GM18867 (cell line): ENCODE data around the gene ANKHD1.

Experiments used
- ATAC-seq: cut with Tn5 transposase; IDR thresholded peaks from one replicate; pipeline ENCODE4 v1.9.1; 2021; ENCODE audit warnings: mild to moderate bottlenecking, moderate library complexity; ENCODE audit not compliant: unreplicated experiment

ANKHD1 gene

DNA sequence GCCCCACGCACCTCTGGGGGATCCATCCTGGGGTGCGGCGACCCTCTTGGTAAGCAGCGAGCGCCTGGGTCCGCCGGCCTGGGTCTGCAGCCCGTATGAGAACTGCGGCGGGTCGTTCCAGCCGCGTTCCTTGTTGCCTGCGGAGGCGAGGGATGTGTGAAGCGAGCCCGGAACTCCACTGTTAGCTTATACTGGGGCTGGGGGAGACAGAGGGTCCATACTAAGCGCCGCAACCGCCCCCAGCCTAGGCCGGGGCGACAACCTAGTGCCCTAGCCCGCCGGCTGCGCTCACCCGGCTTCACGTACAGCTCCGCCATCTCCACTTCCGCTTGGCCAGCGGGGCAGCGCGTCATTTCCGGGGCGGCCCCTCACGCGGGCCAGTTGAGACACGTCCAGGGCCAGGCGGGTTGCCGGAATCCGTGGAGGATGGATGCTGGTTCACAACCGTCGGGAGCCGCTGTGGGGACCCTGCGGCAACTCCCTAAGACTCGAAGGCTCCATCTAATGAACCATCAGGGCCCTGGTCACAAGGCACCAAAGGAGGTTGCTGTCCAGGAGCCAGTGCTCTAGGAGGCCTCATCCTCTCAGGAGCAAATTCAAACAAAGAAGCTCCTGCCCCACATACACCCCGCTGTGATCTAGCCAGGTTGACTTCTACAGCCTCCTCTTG, 155.6 kb downstream of the ANKHD1 start, which contains the start of gene SRA1:
SRA1 (minus strand) TSS at position 338 of the 670 bp plus-strand sequence; CDS start at position 317, 21 bp downstream.
- ATAC-seq, result peak; percentile 92

DNA sequence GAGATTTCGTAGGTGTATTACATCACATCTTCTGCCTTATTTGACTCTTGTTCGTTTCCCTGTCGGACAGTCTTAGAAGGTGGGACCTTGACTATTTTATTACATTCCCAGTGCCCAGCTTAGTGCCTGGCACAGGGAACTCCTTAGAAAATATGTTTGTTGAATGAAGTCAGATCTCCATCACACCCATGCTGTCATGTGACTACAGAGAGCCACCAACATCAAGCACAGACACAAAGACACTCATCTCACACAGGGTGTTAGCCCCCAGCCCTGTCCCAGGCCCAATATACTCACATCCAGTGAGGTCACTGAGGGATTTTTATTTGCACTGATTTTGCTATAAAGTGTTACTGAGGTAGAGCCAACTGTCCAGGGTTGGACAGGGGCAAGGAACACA, 156.3 kb downstream of the ANKHD1 start:
- no peak for ATAC-seq

DNA sequence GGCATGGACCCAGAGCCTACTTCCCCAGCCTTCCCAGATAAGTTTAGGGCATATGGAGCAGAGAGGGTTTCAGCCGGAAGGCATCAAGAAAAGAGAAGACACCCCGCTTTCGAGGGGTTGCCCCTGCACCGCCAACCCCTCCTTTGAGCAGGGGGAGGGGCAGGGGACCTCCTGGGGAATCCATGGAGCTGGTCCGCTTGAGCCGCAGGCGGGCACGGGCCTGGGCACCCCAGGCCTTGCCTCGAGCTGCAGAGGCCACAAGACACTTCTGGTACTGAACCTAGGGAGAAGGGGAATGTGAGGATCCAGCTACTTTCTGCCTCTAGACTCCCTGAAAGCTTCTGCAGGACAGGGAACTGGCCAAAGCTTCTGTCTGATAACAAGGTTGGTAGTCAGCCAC, 156.9 kb downstream of the ANKHD1 start:
- no peak for ATAC-seq

DNA sequence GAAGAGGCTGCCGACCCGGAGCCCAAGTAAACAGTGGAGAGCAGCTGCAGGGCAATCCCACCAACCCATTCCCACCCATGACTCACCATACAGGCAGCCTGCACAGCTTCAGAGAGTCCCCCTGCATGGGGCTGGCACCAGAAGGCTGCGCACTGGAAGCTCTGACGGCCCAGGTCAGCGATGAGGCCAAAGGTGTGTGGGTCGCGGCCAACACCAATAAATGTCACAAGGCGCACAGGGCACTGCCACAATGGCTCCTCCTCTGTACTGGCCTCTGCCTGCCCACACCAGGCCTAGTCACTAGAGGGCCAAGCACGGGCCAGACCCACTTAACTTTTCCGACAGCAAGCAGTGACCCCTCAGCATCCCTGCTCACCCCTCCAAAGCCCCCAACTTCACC, 158.6 kb downstream of the ANKHD1 start:
- no peak for ATAC-seq

GRCh38 chr5:140561753-140562523, 160.3 kb downstream of the ANKHD1 start:
- no peak for ATAC-seq

- no peak for ATAC-seq
These were observed 162.0 kb downstream of the ANKHD1 start for GRCh38 chr5:140563596-140563995.

GRCh38 chr5:140564196-140565023, 162.8 kb downstream of the ANKHD1 start, which contains the start of the genes APBB3 and SLC35A4:
TSS of gene APBB3 (minus strand) at chr5:140564598. CDS start at chr5:140564245, 353 bp downstream.
TSS of gene SLC35A4 (plus strand) at chr5:140564828. CDS start at chr5:140567170, 2,342 bp downstream.
- ATAC-seq, result peak; percentile 85

DNA sequence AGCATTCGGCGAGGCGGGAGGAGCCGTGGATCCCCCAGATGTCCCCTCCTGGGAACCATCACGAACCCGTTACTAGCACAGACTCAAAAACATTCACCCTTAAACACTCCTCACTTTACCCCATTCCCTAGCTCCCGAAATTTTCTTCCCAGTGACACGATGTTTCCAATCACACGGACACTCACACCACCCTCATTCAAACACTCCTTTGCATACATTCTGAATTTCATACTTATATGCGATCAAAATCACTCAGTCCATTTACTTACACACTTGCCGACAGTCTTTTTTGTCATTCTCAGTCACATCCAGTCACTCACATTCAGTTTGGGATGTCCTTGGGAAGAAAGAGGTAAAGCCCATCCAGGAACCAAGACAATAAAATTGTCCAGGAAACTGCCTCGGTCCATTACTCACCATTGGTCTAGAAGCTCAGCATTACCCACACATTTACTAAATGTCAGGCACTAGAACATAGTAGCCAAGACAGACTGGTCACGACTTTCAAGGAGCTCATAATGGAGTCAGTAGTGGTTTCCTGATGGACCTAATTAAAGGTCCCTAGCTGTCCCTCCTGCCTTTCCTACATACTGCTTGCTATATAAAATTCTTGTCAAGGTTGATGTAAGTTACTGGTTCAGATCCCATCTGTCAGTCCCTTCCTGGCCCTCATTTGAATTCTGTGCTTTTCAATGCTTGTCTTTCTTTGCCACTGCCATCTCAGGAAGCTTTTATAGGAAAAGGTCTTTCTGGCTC, 163.6 kb downstream of the ANKHD1 start:
- no peak for ATAC-seq

DNA sequence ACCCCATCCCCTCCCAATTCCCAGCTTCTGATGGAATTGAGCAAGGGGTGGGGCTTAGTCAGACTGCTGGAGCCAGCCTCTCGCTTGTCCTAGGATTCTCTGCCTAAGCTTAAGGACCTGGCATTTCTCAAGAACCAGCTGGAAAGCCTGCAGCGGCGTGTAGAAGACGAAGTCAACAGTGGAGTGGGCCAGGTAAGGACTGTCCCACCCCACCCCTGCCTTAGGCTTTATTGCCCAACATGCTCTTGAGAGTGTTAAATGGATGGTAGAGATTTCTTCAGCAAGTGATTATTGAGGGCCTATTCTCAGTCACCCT, 164.1 kb downstream of the ANKHD1 start:
- no peak for ATAC-seq

DNA sequence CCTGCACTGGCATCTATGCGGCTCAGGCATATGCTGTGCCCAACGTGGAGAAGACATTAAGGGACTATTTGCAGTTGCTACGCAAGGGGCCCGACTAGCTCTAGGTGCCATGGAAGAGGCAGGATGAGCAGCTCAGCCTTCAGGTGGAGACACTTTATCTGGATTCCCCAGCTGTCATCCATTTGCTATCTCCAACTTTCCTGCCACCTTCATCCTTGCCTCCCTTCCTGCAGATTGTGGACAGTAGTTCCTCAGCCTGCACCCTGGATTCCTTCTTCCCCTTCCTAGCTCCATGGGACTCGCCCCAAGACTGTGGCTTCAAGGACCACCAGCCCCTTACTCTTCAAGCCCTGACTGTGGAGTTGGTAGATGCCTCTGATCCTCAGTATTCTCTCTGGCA, 165.0 kb downstream of the ANKHD1 start:
- ATAC-seq, result no peak

GRCh38 chr5:140567136-140567818, 165.6 kb downstream of the ANKHD1 start:
- ATAC-seq, result no peak

GRCh38 chr5:140567871-140568270, 166.2 kb downstream of the ANKHD1 start:
- no peak for ATAC-seq

DNA sequence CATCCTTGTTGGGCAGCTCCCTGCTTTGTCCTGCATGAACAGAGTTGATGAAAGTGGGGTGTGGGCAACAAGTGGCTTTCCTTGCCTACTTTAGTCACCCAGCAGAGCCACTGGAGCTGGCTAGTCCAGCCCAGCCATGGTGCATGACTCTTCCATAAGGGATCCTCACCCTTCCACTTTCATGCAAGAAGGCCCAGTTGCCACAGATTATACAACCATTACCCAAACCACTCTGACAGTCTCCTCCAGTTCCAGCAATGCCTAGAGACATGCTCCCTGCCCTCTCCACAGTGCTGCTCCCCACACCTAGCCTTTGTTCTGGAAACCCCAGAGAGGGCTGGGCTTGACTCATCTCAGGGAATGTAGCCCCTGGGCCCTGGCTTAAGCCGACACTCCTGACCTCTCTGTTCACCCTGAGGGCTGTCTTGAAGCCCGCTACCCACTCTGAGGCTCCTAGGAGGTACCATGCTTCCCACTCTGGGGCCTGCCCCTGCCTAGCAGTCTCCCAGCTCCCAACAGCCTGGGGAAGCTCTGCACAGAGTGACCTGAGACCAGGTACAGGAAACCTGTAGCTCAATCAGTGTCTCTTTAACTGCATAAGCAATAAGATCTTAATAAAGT, 166.9 kb downstream of the ANKHD1 start:
- ATAC-seq, result no peak

- ATAC-seq, result no peak
These were observed 167.6 kb downstream of the ANKHD1 start for GRCh38 chr5:140569197-140569596.

GRCh38 chr5:140570058-140570457, 168.4 kb downstream of the ANKHD1 start:
- ATAC-seq, result no peak

DNA sequence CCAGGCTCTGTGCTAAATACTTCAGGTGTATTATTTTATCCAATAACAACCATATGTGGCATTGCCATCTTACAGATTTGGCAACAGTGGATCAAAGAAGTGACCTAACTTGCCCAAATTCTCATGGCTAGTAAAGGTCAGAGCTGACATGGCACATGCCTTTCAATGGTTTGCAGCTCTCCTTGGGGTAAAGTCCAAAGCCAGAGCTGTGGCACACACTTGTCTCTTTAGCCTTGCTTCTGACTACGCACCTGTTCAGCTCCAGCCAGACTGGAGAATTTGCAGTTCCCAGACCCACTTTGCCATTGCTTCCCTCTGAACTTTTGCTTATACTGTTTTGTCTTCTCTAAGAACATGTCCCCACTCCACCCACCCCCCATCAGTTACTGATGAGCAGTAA, 168.9 kb downstream of the ANKHD1 start:
- no peak for ATAC-seq

DNA sequence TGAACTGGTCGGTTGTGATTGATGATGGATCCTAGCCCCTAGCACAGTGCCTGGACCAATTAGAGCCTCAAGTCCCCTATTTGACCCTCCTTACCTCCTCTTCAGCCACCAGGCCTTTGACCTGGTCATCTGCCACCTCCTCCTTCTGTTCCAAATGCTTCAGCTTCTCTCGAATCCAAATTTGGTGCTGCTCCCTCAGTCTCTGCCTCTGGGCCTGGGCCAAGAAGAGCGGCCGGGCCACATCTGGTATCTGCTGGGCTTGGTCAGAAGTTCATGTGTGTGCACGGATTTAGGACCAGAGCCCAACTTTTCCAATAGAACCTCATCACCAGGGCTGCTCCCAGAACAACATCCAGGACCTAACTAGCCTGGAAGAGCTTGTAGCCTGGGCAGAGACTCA, 169.5 kb downstream of the ANKHD1 start:
- ATAC-seq, result no peak

GRCh38 chr5:140573683-140574082, 172.1 kb downstream of the ANKHD1 start:
- ATAC-seq, result no peak

- no peak for ATAC-seq
These were observed 172.5 kb downstream of the ANKHD1 start for GRCh38 chr5:140574165-140574564.

- ATAC-seq, result no peak
These were observed 173.7 kb downstream of the ANKHD1 start for GRCh38 chr5:140575309-140575708.
